Measurements from ENCODE around the gene TRIM2.
A peak's percentile ranks its signal among the peaks of the same experiment; 100 is the strongest.
"Not testable (repeated sequence)": the region's sequence is repeated elsewhere in the genome, so short reads cannot be mapped to it uniquely, and the experiment has no call there.

Gene TRIM2

DNA sequence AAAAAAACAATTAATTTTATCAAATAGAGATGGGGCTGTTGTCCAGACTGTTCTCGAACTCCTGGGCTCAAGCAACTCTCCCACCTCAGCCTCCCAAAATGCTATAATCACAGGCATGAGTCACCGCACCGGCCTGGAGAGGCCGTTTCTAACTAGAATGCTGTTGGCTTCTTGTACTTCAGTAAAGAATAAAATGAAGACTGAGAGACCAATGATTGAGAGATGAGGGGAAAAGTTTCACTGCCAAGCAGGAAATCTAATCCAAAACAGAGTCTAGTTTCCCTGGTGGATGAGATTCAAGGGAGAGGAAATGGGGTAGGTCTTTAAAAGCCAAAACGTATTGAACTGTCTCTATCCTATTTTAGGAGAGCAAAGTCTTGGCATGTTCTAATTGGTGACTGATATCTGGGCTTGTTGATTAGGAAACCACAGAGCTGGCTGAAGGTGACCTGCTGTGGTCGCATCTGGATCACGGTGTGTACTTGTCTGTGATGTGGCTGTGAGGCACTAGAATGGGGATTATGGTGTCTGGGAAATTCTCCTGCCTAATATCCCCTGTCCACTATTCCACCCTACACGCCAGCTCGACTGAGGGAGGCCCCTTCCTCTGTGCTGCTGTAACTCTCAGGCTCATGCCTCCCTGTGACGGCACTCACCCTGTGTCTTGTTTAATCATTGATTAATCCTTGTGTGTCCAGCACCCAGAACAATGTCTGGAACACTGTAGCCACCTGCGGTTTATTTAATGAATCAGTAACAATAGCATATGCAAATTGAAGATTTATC is 15.0 kb upstream of the TRIM2 start:
- no peak for DNase-seq

DNA sequence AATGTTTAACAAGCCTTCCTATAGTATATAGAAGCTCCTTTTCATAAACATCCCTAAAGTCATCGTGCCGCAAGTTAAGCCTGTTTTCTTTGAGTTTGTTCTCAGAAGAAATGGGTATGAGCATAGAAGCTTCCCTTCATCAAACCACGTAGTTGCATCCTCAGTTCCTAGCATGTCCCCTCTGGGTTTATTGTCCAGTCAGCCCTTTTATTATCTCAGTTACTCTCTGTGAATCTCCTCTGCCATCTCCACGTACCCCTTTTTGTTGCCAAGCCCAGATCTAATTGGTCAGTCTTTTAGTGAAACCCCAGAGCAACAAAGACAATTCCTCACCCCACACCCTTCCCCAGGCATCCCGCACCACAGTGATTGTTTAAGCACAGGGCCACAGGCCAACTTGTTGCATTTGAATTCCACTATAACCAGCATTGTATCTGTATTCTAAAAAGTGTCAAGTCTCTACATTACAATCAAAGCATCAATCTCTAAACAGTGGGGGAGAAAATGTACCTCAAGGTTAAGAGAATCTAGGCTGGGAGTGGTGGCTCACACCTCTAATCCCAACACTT is 12.4 kb upstream of the TRIM2 start:
- no peak for DNase-seq

DNA sequence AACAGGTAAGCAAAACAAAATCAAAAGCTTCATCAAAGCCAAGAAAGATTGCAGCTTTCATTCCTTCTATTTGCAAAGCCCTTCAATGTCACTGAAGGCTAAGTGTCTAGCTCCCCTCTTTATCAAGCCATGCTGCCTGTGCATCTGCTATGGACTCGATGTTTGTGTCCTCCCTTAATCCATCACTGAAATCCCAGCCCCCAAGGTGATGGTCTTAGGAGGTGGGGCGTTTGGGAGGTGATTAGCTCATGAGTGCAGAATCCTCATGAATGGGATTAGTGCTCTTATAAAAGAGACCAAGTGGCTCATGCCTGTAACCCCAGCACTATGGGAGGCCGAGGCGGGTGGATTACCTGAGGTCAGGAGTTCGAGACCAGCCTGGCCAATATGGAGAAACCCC is 6.9 kb upstream of the TRIM2 start:
- no peak for DNase-seq

DNA sequence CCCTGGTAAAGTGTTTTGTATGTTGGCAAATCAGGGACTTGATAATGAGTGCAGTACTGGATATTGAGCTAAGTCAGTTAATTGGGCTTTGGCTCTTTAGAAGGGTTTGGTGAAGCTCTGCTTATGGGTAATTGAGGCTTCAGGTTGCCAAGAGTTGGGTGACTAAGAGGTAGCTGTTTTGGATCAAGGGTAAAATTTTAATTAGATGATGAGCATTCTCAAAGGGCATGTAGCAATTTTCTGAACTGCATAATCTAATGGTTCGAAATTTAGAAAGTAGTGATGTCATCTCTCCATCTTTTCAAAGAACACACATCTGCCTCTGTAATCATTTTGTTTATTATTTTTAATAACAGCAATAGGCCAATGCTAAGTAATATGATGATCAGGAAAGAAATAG is 5.5 kb upstream of the TRIM2 start:
- no peak for DNase-seq

DNA sequence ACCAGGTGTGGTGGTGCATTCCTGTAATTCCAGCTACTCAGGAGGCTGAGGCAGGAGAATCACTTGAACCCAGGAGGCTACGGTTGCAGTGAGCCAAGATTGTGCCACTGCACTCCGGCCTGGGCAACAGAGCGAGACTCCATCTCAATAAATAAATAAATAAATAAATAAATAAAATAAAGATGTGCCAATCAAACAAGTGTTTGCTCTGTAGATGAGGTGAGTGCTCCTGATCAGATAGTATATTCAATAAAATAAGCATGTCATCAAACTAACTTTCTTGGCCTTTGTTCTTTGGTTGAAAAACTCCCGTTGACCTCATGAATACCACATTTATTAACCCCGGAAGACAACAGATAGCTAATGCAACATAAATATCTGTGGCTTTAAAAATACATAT is 497 bp upstream of the TRIM2 start:
- DNase-seq: not testable (repeated sequence)

DNA sequence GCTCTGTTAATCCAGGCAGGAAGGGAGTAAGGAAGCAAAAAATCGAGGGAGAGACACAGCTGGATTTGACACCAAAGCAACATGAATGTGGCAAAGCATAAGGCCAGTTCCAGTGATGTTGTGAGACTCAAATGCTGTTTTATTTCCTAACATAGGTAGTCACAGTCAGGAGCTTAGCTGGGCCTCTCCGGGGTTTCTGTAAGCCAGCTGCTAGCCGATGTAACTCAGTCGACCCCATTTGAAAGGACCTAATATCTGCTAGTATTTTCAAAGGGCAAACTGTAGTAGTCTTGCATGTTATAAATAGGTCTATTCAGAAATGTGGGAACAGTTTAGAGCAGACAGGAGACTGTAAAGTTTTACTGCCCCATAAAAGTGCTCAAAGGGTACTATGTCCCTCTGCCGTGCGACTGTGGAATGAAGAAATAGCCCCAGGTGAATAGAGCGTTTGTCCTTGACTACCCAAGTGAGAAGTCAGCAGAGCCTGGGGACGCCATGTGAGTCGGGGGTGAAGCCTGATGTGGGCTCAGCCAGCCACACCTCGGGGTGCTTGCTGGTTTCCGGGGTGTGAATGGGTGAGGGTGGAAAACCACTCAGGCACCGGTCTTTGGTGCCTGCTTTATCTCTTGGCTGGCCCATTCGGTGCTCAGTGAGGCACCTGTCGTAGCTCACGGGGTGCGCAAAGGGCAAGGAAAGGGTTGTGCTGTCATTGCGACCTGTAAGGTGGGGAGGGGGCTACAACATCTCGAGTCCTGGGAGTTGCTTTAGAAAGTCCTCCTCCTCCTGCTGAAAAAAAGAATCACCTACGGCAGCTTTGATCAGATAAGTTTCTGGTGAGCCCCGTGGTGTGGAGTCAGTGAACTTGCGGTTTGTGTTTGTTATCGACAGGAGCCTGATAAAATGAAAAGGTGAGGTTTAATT is 745 bp downstream of the TRIM2 start:
- peak; percentile 39 for DNase-seq

DNA sequence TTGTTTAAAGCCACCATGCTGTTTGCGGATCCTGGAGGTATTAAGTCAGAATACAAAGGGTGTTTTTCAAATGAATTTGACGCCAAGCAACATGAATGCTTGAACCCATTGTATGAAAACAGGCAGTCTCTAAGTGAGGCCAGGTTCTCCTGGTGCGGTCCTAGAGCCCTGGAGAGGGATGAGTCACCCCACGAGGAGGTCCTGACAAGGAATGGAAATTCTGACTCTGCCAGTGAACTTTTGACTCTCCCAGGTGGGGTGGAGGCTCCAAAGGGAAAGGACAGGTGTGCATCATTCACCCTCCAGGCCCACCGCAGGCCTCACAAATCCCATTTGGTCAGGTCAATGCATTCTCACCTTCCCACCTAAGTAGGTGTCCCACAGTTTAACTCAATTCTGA is 1.5 kb downstream of the TRIM2 start:
- no peak for DNase-seq

DNA sequence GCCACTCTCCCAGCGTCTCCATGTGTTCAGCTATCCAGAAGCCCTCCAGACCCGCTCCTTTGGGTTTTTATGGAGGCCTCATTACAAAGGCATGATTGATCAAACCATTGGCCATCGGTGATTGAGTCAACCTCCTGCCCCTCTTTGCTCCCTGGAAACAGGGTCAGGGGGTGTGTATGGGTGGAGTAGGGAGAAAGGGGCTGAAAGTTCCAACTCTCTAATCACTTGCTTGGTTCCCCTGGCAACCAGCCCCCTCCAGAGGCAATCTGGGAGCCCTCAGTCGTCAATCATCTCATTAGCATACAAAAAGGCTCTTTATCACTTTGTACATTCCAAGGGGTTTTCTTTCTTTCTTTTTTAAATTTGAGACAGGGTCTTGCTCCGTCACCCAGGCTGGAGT is 2.3 kb downstream of the TRIM2 start:
- no peak for DNase-seq

DNA sequence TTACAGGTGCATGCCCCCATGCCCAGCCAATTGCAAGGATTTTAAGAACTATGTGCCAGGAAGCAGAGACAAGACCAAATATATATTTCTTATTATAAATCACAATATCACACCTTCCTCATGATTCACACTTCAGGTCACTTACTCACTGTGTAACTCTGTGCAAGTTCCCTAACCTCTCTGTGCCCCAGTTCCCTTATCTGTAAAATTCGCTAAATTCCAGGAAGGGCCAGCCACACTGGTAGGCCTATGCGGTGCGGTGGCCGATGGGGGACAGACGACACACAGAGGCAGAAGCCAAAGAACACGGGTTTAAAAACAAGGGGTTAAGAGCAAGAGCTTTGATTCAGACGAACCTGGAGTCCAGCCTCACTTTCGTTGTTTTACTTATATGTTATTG is 2.8 kb downstream of the TRIM2 start:
- no peak for DNase-seq

DNA sequence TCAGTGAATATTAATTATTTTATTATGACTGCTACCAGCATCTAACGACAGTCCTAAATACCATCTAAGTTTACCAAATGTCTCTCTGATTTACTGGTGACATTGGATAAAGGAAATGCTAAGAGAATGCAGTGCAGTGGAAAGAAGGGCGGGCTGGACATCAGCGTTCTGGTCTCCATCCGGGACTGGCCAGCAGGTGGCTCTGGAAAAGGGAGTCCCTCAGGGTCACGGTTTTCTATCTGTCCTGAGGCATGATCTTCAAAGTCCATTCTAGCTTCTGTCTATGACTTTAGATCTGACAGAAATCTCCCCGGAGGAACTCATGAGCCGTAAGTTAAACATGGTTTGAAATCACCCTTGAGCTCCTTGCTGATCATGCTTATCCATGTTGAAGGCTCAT is 3.3 kb downstream of the TRIM2 start:
- DNase-seq: peak; percentile 46

DNA sequence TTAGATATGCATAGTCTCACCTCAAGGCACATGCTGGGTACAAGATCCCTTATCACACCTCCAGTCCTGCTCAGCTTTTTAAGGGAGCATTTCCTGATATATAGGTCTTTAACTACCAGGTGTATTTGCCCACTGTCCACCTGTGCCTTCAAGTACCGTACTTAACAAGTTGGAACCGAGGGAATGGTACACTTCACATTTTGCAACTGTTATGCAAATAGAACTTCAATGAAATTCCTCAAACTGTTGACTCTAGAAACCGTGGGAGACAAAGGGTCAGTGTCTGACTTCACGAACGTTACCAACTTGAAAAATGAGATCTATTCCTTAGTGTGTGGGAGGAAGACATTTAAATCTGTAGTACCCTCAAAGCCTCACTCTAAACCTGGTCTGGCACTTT is 5.2 kb downstream of the TRIM2 start:
- no peak for DNase-seq

DNA sequence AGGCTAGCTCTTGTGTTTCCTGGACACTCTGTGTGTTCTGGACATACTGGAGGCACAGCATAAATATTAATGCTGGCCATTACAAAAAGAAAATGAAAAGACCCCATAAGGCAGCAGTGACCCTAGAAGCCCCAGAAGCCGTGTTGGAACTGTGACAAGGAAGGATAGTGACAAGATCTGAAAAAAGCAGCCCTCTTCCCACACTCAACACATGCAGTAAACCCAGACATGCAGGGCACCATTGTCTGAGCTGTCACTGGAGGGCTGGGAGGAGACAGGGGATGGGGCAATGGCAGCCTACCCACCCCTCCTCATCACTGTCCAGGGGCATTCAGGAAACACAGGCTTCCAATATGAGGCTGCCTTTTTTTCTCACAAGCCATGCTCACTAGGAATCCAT is 6.5 kb downstream of the TRIM2 start:
- no peak for DNase-seq

DNA sequence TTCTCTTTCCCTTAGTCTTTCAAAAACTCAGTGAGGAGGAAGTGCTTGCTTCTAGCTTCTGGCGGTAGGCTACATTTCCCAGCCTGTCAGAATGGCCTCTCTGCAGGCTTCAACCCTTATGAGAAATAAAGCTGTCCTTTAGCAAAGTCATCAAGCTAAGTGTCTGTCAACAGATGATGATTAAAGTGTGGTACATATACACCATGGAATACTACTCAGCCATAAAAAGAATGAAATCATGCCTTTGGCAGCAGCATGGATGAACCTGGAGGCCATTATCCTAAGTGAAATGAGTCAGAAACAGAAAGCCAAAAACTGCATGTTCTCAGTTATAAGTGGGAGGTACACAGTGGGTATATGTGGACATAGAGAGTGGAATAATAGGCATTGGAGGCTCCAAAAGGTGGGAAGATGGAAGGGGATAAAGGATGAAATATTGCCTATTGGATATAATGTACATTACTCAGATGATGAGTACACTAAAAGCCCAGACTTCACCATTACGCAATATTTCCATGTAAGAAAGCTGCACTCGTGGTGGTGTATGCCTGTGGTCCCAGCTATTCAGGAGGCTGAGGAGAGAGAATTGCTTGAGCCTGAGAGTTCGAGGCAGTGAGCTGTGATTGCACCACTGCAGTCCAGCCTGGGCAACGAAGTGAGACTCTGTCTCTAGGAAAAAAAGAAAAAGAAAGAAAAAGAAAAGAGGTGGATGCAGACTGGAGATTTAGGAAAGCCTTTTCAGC is 7.9 kb downstream of the TRIM2 start:
- DNase-seq: no peak

DNA sequence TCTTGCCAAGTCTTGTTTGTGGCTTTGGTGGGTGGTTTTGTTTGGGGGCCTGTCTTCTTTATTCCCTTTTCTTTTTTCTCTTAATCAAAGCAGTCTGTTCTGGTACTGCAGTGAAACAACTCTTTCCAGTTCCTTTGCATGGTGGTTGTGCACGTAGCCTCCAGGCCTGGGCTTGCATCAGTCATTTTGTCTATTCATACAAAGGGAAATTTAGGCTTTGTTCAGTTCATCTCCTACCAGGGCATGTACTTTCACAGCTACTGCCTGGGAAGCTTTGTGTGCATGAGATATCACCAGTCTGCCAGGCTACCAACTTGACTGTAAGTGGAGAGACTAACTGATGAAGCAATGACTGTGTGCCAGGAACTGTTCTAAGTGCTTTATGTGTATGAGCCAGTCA is 8.5 kb downstream of the TRIM2 start:
- no peak for DNase-seq

DNA sequence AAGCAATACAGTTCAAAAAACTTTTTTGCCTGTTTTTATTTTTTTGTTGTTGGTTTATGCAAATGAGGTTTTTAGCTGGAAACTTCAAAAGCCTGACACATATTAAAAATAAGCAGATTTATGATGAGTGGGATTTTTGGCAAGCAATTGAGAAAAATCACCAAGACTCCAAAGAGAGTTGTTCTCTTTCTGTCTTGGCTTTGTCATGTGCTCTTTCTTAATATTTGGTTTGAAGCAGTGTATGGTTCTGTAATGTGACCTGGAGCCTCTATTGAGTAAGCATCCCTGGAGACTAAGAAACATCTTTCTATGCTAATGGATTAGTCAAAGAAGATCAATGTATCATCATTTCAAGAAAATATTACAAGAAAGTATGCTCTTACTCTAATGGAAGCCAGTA is 11.7 kb downstream of the TRIM2 start:
- no peak for DNase-seq

DNA sequence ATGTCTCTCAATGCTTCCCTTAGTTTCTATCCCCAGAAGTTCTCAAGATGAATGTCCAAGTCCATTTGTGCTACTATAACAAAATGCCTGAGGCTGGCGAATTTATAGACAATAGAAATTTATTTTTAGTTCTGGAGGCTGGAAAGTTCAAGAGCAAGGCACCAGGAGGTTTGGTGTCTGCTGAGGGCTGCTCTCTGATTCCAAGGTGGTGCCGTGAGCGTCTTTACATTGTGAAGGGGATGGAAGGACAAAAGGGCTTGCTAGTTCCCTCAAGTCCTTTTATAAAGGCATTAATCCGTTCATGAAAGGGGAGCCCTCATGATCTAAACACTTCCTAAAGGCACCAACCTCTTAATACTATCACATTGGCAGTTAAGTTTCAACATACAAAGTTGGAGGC is 12.3 kb downstream of the TRIM2 start:
- DNase-seq: no peak

DNA sequence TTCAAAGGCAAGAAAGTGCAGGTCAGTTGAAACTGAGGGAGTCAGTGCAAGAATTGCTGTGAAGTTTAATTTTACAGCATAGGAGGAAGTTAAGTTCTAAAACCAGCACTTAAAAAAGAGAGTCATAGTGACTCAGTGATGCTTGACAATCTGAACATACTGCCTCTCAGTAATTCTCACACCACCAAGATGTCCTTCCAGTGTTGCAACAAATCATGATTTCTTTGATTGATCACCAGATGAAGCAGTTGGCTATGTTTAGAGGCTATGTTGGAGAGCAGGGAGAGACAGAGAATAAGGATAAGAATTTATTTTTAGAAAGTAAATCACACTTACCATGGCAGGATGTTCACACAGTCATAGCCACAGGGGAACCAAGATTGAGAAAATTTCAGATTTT is 13.2 kb downstream of the TRIM2 start:
- DNase-seq: no peak

DNA sequence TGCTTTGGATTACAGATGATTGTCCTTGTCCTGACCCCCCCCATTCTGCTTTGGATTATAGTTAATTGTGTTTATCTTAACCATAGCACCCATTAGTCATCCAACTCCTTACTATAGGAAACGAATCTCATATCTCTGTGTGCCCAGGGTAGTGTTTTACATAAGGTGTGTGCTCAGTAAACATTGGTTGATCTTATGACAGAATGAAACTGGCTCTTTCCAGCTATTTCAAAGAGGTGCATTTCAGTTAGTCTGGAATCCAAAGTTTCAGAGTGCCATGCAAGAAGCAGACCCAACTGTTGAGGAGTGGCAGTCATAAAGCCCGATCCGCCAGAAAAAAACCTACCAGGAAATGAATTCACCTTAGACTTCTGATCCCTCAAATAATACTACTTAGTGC is 14.7 kb downstream of the TRIM2 start:
- DNase-seq: no peak

DNA sequence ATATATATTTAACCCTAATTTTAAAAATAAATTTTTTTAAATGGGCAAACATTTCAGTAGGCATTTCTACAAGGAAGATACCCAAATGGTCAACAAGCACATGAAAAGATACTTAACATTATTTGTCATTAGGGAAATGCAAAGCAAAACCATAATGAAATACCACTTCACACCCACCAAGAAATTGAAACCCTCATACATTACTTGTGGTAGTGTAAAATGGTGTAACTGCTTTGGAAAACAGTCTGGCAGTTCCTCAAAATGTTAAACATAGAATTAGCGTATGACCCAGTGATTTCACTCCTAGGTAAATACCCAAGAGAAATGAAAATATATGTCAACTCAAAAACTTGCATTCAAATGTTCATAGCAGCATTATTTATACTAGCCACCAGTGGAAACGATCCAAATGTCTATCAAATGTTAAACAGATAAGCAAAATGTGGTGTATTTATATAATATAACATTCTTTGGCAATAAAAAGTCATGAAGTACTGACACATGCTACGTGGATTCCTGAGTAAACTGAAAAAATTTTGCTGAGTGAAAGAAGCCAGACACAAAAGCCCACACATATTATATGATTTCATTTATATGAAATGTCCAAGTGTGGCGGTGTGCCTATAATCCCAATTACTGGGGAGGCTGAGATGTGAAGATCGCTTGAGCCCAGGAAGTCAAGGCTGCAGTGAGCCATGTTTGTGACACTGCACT is 16.6 kb downstream of the TRIM2 start:
- no peak for DNase-seq

DNA sequence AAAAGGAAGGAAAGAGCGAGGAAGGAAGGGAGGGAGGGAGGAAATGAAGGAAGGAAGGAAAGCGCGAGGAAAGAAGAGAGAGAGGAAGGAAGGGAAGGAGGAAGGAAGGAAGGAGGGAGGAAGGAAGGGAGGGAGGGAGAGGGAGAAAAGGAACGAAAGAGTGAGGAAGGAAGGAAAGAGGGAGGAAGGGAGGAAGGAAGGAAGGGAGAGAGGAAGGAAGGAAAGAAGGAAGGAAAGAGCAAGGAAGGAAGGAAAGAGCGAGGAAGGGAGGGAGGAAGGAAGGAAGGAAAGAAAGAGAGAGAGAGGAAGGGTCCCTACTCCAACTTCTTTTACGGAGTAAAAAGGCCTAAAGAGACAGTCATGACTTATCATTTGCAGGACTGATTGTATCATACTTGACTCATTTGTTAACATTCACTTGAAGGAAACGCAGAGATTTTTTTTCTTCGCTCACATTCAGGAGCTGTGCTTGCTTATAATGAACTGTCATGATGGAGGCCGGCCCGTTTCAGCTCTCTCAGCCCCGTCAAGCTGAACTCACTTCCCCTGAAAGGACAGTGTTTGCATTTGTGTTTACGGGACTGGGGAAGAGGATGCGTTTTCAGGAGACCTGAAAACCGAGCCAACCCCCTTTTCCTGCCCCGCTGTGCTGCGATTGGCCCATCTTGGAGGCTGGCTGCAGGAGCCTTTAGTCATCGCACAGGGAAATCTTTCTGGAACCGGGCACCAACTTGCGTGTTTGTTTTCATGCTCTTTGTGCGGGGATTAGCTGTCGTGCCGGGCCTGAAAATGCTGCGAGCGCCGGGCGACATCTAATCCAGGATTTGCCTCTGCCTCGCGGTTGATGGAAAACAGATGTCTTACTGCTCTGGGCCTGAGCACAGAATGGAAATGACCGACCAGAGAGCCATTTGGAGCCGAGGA is 17.8 kb downstream of the TRIM2 start:
- DNase-seq: no peak

DNA sequence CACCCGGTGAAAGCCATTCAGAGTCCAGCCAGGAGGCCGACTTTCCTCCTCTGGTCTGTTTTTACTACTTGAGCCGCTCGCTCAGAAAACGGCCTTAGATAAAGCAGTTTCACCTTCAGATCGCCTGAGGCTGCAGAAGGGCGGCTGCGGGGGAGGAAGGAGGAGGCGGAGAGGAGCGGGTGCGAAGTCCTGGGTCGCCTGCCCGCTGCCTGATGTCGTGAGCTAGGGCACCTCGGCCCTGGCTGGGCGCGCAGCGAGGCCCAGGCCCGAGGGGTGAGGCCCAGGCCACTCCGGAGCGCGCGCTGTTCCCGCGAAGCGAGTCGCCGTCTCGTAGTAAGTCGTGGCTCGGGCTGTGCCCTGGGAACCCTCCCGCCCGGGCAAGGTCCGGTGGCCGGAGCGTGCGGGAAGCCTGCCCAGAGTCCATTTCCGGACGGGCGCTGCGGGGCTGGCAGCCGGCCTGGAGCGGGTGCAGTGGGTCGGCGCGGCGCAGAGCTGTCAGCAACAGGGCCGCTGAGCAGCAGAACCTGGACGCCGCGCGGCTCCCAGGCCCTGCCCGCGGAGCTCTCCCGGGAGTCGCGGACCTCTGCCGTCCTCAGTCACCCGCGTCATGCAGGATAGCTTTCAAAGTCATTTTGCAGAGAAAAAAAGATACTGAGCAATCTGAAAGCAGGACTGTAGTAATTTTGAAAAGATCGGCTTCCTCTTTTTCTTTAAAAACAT is 18.6 kb downstream of the TRIM2 start:
- peak; percentile 92 for DNase-seq

Data from retina (tissue), 1 donor.